GM19023 (cell line): Measurements from ENCODE around the gene GRXCR1.
A peak's percentile ranks its signal among the peaks of the same experiment; 100 is the strongest.

ENCODE experiments used
- ATAC-seq: cut with Tn5 transposase; IDR thresholded peaks from one replicate; pipeline ENCODE4 v1.9.1; 2021; ENCODE audit warnings: mild to moderate bottlenecking, moderate library complexity; ENCODE audit not compliant: unreplicated experiment

GRXCR1 gene

GRCh38 chr4:42927946-42928345 lies 35.4 kb downstream of the GRXCR1 start:
- no peak for ATAC-seq

GRCh38 chr4:42928582-42928981 lies 36.1 kb downstream of the GRXCR1 start:
- no peak for ATAC-seq

- ATAC-seq = no peak
Measured at GRCh38 chr4:42942216-42942615, 49.7 kb downstream of the GRXCR1 start.

GRCh38 chr4:42945874-42946273 lies 53.4 kb downstream of the GRXCR1 start:
- no peak for ATAC-seq

GRCh38 chr4:42953321-42953720 lies 60.8 kb downstream of the GRXCR1 start:
- no peak for ATAC-seq

GRCh38 chr4:42954963-42955669 lies 62.6 kb downstream of the GRXCR1 start:
- no peak for ATAC-seq

GRCh38 chr4:42955746-42956505 lies 63.4 kb downstream of the GRXCR1 start:
- no peak for ATAC-seq

GRCh38 chr4:42965326-42965725 lies 72.8 kb downstream of the GRXCR1 start:
- ATAC-seq = no peak

GRCh38 chr4:42985976-42986375 lies 93.5 kb downstream of the GRXCR1 start:
- no peak for ATAC-seq

GRCh38 chr4:42995343-42995944 lies 102.9 kb downstream of the GRXCR1 start:
- peak; percentile 80 for ATAC-seq

GRCh38 chr4:43008793-43009192 lies 116.3 kb downstream of the GRXCR1 start:
- ATAC-seq = no peak

GRCh38 chr4:43014256-43014655 lies 121.7 kb downstream of the GRXCR1 start:
- ATAC-seq = no peak

- ATAC-seq = no peak
Measured at GRCh38 chr4:43041632-43042031, 149.1 kb downstream of the GRXCR1 start.

- no peak for ATAC-seq
Measured at GRCh38 chr4:43047058-43047457, 154.5 kb downstream of the GRXCR1 start.

GRCh38 chr4:43048570-43048969 lies 156.1 kb downstream of the GRXCR1 start:
- ATAC-seq = no peak

GRCh38 chr4:43049326-43049725 lies 156.8 kb downstream of the GRXCR1 start:
- no peak for ATAC-seq

- ATAC-seq = no peak
Measured at GRCh38 chr4:43066415-43066814, 173.9 kb downstream of the GRXCR1 start.

GRCh38 chr4:43071069-43071468 lies 178.6 kb downstream of the GRXCR1 start:
- ATAC-seq = no peak
